GM12878 (cell line): ENCODE data around the gene TMEM140. TPM values are rescaled to one million over a fixed set of nuclear protein-coding genes. Genes with fewer than 3 reads are reported as not detected.

Source experiments
- ATAC-seq: fragments of 200-7000 bp; cut with Tn5 transposase; 3 replicates; pipeline ENCODE4 v1.9.1; 2020; ENCODE audit warnings: mild to moderate bottlenecking, moderate library complexity
- BruUV-seq: library from RNA; stranded (reverse); fragments of 400-500 nt; replicated peaks from 2 replicates; lab custom pipeline; 2021; lab: Mats Ljungman, UMichigan
- CTCF ChIA-PET: fragments of 300-600 bp; sonication (Branson Sonifier 250); formaldehyde crosslinking; extraction: SDS; loops from one replicate; lab custom pipeline; 2021; ENCODE audit warnings: inconsistent platforms; lab: Yijun Ruan, JAX
- POLR2A ChIA-PET: fragments of 350-600 bp; formaldehyde crosslinking; extraction: SDS; loops from one replicate; lab custom pipeline; 2021; ENCODE audit warnings: inconsistent platforms; lab: Charles Lee
- RAD21 ChIA-PET: fragments of 300-600 bp; sonication (Branson Sonifier 250); formaldehyde crosslinking; loops from one replicate; lab custom pipeline; 2023; ENCODE audit warnings: antibody characterized with exemption; ENCODE audit not compliant: unreplicated experiment; lab: Charles Lee
- SMC1A ChIA-PET: fragments of 300-600 bp; sonication (Branson Sonifier 250); formaldehyde crosslinking; loops from one replicate; lab custom pipeline; 2023; ENCODE audit not compliant: unreplicated experiment, uncharacterized antibody; lab: Charles Lee
- DNase-seq: peaks from one replicate; pipeline ENCODE4 v3.0.0-alpha.2; 2011; ENCODE audit warnings: low read depth, low spot score
- FAIRE-seq: peaks from 3 replicates; lab custom pipeline; 2011; peaks lifted over from hg19 to GRCh38; lab: Jason Lieb, UNC
- H2AFZ ChIP-seq: 2 replicates; pipeline ENCODE4 v1.6.0; 2011; ENCODE audit warnings: low read depth, low read length, control low read depth; ENCODE audit not compliant: control insufficient read depth
- H3K27ac ChIP-seq: 2 replicates; pipeline ENCODE4 v1.5.1; 2011; ENCODE audit warnings: control low read depth; ENCODE audit not compliant: control insufficient read depth, insufficient read depth
- H3K27me3 ChIP-seq, 2 experiments: replicated peaks in 1 of 2; 2 replicates each; pipeline versions ENCODE4 v1.6.0 to v1.6.1; 2011; ENCODE audit warnings: low read length in 1 of 2; ENCODE audit not compliant: control insufficient read depth in 2 of 2, insufficient read depth in 2 of 2
- H3K36me3 ChIP-seq, 2 experiments: 2 replicates each; pipeline ENCODE4 v1.5.1; 2011; ENCODE audit warnings: low read length in 1 of 2; ENCODE audit not compliant: control insufficient read depth in 2 of 2, insufficient read depth in 2 of 2
- H3K4me1 ChIP-seq: 2 replicates; pipeline ENCODE4 v1.6.1; 2011; ENCODE audit warnings: mild to moderate bottlenecking, low read length, moderate library complexity, mixed read lengths; ENCODE audit not compliant: control insufficient read depth, insufficient read depth
- H3K4me2 ChIP-seq: 2 replicates; pipeline ENCODE4 v1.6.0; 2011; ENCODE audit warnings: control low read depth; ENCODE audit not compliant: control insufficient read depth, insufficient read depth
- H3K4me3 ChIP-seq: fragments of 200-600 bp; sonication (generic); 2 replicates; pipeline ENCODE4 v1.5.1; 2016
- H3K79me2 ChIP-seq: 2 replicates; pipeline ENCODE4 v1.6.0; 2011; ENCODE audit warnings: low read length; ENCODE audit not compliant: control insufficient read depth, insufficient read depth
- H3K9ac ChIP-seq: 2 replicates; pipeline ENCODE4 v1.8.0; 2011; ENCODE audit warnings: low read length, control low read depth, mixed read lengths; ENCODE audit not compliant: control insufficient read depth, insufficient read depth
- H3K9me3 ChIP-seq: replicated peaks from 3 replicates; pipeline ENCODE4 v1.5.1; 2011; ENCODE audit warnings: mild to moderate bottlenecking, low read length; ENCODE audit not compliant: control insufficient read depth, insufficient read depth
- H4K20me1 ChIP-seq: 2 replicates; pipeline ENCODE4 v1.6.0; 2011; ENCODE audit not compliant: control insufficient read depth, insufficient read depth
- BHLHE40 ChIP-seq, 2 experiments: fragments of 450-650 bp in 1 of 2; IDR thresholded peaks; 2 replicates each; pipeline ENCODE4 v1.6.1; 2011 to 2017; ENCODE audit warnings: low read depth in 2 of 2, borderline replicate concordance in 1 of 2, improper control_type of control experiment in 1 of 2, low read length in 1 of 2, mild to moderate bottlenecking in 1 of 2
- CEBPB ChIP-seq, 2 experiments: fragments of 150-350 bp in 1 of 2; IDR thresholded peaks; 2 replicates each; pipeline ENCODE4 v1.6.1; 2012 to 2014; ENCODE audit warnings: low read depth in 2 of 2, low read length in 2 of 2, borderline replicate concordance in 1 of 2, inconsistent platforms in 1 of 2
- DPF2 ChIP-seq: fragments of 450-650 bp; IDR thresholded peaks from 2 replicates; pipeline ENCODE4 v1.6.1; 2017; ENCODE audit warnings: mild to moderate bottlenecking
- IKZF2 ChIP-seq, 2 experiments: fragments of 450-650 bp; IDR thresholded peaks; 2 replicates each; pipeline ENCODE4 v1.6.1; 2017; ENCODE audit warnings: mild to moderate bottlenecking in 2 of 2, moderate library complexity in 2 of 2
- PAX5 ChIP-seq: IDR thresholded peaks from 2 replicates; pipeline ENCODE4 v1.6.1; 2011; ENCODE audit warnings: low read depth, low read length, borderline replicate concordance
- PML ChIP-seq: IDR thresholded peaks from 2 replicates; pipeline ENCODE4 v1.6.1; 2012; ENCODE audit warnings: low read length, inconsistent platforms
- RAD21 ChIP-seq: IDR thresholded peaks from 2 replicates; pipeline ENCODE4 v1.6.1; 2011; ENCODE audit warnings: mild to moderate bottlenecking, low read depth, low read length, moderate library complexity; ENCODE audit not compliant: insufficient read depth
- RUNX3 ChIP-seq: IDR thresholded peaks from 2 replicates; pipeline ENCODE4 v1.6.1; 2012; ENCODE audit warnings: low read length, inconsistent platforms
- SPI1 ChIP-seq: IDR thresholded peaks from 2 replicates; pipeline ENCODE4 v1.6.1; 2011; ENCODE audit warnings: low read depth, mild to moderate bottlenecking, low read length, moderate library complexity, borderline replicate concordance; ENCODE audit not compliant: insufficient read depth
- STAT3 ChIP-seq: IDR thresholded peaks from 2 replicates; pipeline ENCODE4 v1.6.1; 2011; ENCODE audit warnings: low read depth, low read length, improper control_type of control experiment
- WGBS: methylation state at CpG from one replicate; pipeline ENCODE4 v1.1.6; 2016; ENCODE audit warnings: low lambda C conversion rate; ENCODE audit not compliant: insufficient replicate concordance, insufficient coverage; ENCODE audit errors: missing lambda C conversion rate; 5-methylcytosine and 5-hydroxymethylcytosine counted together
- in situ Hi-C: fragments of 300-500 bp; cut with MboI; formaldehyde crosslinking; loops from 9 replicates; pipeline ENCODE4 v1.14.3; 2018; ENCODE audit warnings: mixed read lengths
- intact Hi-C: fragments of 100-400 bp; cut with micrococcal nuclease; formaldehyde crosslinking; loops from one replicate; pipeline ENCODE4 v1.14.2; 2022; ENCODE audit not compliant: unreplicated experiment
- polyA plus RNA-seq, 11 experiments: library from polyadenylated mRNA; depleted of rRNA in 4 of 11; unstranded in 6 of 11; stranded (reverse) in 5 of 11; fragments of >200 nt; fragmentation: Nextera tagmentation in 4 of 11; fragmentation: Illumina TruSeq in 1 of 11; extraction: Ambion mirVana in 4 of 11; extraction: Trizol in 1 of 11; gene quantifications; 1 replicate in 1 of 11; 2 replicates in 10 of 11; pipeline versions ENCODE4 v1.2.1 to v1.2.3, GENCODE V29; 2011 to 2016; ENCODE audit warnings: inconsistent platforms in 2 of 11, missing spikeins in 2 of 11, low read depth in 1 of 11
- total RNA-seq, 4 experiments: library from RNA; depleted of rRNA in 3 of 4; stranded (reverse); fragments of >200 nt in 3 of 4; fragmentation: Illumina TruSeq in 1 of 4; extraction: Trizol in 1 of 4; gene quantifications; 2 replicates each; pipeline versions ENCODE4 v1.2.1 to v1.2.3, GENCODE V29; 2013 to 2021
- TF ChIP-seq, protein P1 (sequence below): fragments of 450-650 bp; IDR thresholded peaks from 2 replicates; pipeline ENCODE4 v1.6.1; 2017; ENCODE audit warnings: mild to moderate bottlenecking
- TF ChIP-seq, protein P2 (sequence below): IDR thresholded peaks from 2 replicates; pipeline ENCODE4 v1.6.1; 2012; ENCODE audit warnings: mild to moderate bottlenecking, low read depth, low read length
- TF ChIP-seq, protein P3 (sequence below): fragments of 450-650 bp; IDR thresholded peaks from 2 replicates; pipeline ENCODE4 v1.6.1; 2017; ENCODE audit warnings: low read depth, mild to moderate bottlenecking, moderate library complexity

Gene TMEM140
- total and polyA plus RNA-seq, 10 of the 15 experiments (the other 5 are each of a cell fraction or from before 2014, with no cell fraction given) = 0.85 to 20.7 (median 3.3) TPM

DNA sequence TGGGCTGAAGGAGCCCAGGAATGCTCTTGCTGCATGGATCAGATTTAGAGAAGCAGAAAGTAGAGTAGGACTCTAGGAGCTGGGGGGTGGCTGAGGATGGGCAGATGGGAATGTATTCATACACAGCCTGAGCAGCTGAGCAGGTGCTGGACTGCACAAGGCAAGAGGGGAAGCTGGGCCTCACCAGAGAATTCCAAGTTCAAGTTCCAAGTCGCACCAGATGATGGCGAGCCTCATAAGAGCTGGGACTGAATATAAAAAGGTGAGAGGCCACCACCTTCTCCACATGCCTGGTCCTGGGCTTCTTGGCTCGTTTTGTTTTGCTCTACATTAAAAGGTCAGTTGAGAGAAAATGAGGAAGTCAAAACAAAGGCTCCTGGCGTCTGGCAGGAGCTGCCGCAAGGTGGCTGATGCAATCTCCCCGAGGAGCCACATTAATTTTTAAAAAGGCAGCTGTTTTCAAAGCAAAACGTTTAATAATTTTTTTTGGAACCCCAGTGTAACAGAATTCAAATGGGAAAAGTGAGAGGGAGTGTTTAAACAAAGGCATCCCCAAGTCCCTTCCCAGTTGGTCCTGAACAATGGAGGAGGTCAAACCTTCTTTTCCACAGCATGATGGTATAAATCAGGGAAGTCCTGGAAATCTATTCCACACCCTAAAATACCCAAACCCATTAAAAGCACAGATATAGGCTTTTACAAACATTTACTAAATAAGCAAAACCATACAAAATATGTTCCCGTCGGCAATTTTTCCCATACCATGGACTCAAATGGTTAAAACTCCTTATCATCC is 13.2 kb downstream of the TMEM140 start:
- H3K27me3 ChIP-seq = no peaks in the 10 kb centered on the region
- peak overlapping the region; percentile 84 for H3K27ac ChIP-seq
- WGBS = 46% methylated on average over 9 of the region's 9 CpGs
- intact Hi-C loops (no loop called here), in situ Hi-C loops (loop anchor here (10.0 kb wide), 1 partner anchor 516 kb away; the partner anchor contains the start of gene BPGM)
- SMC1A ChIA-PET = interaction anchor here (0.6 to 7.0 kb wide), 16 partner anchors 9 to 513 kb away, joined by 3 to 108 read pairs (median 4); partner anchors contain the start of genes AGBL3, CYREN and TMEM140
- DNase-seq = no peak
- no peaks in the 10 kb centered on the region for H4K20me1 ChIP-seq
- peak overlapping the region; percentile 32 for H2AFZ ChIP-seq
- POLR2A ChIA-PET = interaction anchor here (0.7 to 15.9 kb wide), 8 partner anchors 9 to 173 kb away, joined by 3 to 169 read pairs (median 6); partner anchors contain the start of genes AGBL3, CYREN and TMEM140
- ATAC-seq = peak; percentile 67
- H3K4me2 ChIP-seq = peak overlapping the region; percentile 64
- peaks cover 24 to 25% of the 10 kb centered on the region in 2 experiments; a peak in 3 of 4 replicates for H3K36me3 ChIP-seq
- FAIRE-seq = no peak
- CTCF ChIA-PET = interaction anchor here (0.5 to 4.4 kb wide), 14 partner anchors 8 to 514 kb away, joined by 3 to 28 read pairs (median 6); partner anchors contain the start of genes AGBL3 and TMEM140
- RAD21 ChIA-PET = interaction anchor here (0.7 to 9.0 kb wide), 16 partner anchors 8 to 525 kb away, joined by 3 to 84 read pairs (median 4); partner anchors contain the start of genes AGBL3, CYREN and TMEM140
- BruUV-seq = TSS peak; percentile 14
- H3K4me1 ChIP-seq = peaks cover 32% of the 10 kb centered on the region
- no peak overlapping the region for H3K4me3 ChIP-seq
- peaks cover 37% of the 10 kb centered on the region for H3K79me2 ChIP-seq
- H3K9me3 ChIP-seq = peaks cover 25% of the 10 kb centered on the region
- peak overlapping the region; percentile 64 for H3K9ac ChIP-seq
- TF ChIP-seq PAX5 (peak; percentile 13; the same call in 1 of the 2 replicates), BHLHE40 (IDR thresholded peaks at IDR 0.05; ENCODE audit: borderline replicate concordance in 1 of 2, low read depth in 2 of 2, low read length in 1 of 2) (peak in 1 of 2 experiments; percentile 13; a peak in 1 of 4 replicates), PML (peak; percentile 47; the same call in 1 of the 2 replicates), DPF2 (peak; percentile 23; the same call in 1 of the 2 replicates), IKZF2 (IDR thresholded peaks at IDR 0.05) (peak; percentile 41 to 42; a peak in 3 of 4 replicates), RAD21 (peak; percentile 17; the same call in 1 of the 2 replicates), SPI1 (peak; percentile 94), RUNX3 (0 out of 2 replicates have a peak, but pooled peaks have one; percentile 8), CEBPB (IDR thresholded peaks at IDR 0.05; ENCODE audit: borderline replicate concordance in 1 of 2, low read depth in 2 of 2, low read length in 2 of 2) (peak in 1 of 2 experiments; percentile 60; a peak in 1 of 4 replicates), STAT3 (no peak)
- TF ChIP-seq, protein P1, sequence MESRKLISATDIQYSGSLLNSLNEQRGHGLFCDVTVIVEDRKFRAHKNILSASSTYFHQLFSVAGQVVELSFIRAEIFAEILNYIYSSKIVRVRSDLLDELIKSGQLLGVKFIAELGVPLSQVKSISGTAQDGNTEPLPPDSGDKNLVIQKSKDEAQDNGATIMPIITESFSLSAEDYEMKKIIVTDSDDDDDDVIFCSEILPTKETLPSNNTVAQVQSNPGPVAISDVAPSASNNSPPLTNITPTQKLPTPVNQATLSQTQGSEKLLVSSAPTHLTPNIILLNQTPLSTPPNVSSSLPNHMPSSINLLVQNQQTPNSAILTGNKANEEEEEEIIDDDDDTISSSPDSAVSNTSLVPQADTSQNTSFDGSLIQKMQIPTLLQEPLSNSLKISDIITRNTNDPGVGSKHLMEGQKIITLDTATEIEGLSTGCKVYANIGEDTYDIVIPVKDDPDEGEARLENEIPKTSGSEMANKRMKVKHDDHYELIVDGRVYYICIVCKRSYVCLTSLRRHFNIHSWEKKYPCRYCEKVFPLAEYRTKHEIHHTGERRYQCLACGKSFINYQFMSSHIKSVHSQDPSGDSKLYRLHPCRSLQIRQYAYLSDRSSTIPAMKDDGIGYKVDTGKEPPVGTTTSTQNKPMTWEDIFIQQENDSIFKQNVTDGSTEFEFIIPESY = no peak
- TF ChIP-seq, protein P2, sequence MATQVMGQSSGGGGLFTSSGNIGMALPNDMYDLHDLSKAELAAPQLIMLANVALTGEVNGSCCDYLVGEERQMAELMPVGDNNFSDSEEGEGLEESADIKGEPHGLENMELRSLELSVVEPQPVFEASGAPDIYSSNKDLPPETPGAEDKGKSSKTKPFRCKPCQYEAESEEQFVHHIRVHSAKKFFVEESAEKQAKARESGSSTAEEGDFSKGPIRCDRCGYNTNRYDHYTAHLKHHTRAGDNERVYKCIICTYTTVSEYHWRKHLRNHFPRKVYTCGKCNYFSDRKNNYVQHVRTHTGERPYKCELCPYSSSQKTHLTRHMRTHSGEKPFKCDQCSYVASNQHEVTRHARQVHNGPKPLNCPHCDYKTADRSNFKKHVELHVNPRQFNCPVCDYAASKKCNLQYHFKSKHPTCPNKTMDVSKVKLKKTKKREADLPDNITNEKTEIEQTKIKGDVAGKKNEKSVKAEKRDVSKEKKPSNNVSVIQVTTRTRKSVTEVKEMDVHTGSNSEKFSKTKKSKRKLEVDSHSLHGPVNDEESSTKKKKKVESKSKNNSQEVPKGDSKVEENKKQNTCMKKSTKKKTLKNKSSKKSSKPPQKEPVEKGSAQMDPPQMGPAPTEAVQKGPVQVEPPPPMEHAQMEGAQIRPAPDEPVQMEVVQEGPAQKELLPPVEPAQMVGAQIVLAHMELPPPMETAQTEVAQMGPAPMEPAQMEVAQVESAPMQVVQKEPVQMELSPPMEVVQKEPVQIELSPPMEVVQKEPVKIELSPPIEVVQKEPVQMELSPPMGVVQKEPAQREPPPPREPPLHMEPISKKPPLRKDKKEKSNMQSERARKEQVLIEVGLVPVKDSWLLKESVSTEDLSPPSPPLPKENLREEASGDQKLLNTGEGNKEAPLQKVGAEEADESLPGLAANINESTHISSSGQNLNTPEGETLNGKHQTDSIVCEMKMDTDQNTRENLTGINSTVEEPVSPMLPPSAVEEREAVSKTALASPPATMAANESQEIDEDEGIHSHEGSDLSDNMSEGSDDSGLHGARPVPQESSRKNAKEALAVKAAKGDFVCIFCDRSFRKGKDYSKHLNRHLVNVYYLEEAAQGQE = peak; percentile 50; the same call in 1 of the 2 replicates
- TF ChIP-seq, protein P3, sequence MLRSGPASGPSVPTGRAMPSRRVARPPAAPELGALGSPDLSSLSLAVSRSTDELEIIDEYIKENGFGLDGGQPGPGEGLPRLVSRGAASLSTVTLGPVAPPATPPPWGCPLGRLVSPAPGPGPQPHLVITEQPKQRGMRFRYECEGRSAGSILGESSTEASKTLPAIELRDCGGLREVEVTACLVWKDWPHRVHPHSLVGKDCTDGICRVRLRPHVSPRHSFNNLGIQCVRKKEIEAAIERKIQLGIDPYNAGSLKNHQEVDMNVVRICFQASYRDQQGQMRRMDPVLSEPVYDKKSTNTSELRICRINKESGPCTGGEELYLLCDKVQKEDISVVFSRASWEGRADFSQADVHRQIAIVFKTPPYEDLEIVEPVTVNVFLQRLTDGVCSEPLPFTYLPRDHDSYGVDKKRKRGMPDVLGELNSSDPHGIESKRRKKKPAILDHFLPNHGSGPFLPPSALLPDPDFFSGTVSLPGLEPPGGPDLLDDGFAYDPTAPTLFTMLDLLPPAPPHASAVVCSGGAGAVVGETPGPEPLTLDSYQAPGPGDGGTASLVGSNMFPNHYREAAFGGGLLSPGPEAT = peak; percentile 37; the same call in 1 of the 2 replicates
